Measurements from ENCODE around the gene TMCC1.

Gene TMCC1

DNA sequence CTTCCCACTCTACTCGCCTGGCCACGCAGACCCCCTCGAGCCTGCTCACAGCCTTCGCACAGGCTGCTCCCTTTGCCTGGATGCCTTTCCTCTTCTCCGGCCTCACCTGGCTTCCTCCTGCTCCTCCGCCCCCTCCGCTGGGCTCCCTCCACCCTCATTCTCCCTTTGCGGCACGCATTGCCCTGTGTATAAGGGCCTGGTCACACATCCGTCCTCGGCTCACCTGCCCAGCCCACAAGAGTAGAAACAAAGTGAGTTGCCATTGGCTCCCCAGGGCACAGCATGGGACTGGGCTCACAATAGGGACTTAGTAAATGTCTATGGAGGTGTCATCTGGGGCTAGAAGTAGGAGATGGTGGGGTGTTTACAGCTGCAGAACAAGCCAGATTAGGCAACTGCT lies 291.2 kb downstream of the TMCC1 start:
- no peak for DNase-seq (ENCODE audit: low read depth in 1 of 2, low spot score in 1 of 2)

DNA sequence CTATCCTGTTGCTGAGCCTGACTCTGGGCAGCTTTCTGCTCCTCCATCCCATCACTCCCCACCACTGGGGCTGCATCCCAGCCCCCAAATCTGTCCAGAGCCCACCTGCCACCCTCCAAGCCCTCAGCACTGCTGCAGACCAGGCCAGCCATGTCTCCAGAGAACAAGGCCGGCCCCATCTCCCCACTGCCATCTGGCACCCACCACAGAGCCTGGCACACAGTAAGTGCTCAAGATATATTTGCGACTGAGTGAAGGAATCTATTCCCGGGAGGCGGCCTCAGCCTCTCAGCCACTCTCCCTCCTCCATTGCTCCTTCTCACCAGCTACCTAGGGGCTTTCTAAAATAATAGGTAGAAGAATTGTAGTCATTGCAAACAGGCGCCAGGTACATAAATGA lies 291.8 kb downstream of the TMCC1 start:
- DNase-seq (ENCODE audit: low read depth in 1 of 2, low spot score in 1 of 2) = no peak

DNA sequence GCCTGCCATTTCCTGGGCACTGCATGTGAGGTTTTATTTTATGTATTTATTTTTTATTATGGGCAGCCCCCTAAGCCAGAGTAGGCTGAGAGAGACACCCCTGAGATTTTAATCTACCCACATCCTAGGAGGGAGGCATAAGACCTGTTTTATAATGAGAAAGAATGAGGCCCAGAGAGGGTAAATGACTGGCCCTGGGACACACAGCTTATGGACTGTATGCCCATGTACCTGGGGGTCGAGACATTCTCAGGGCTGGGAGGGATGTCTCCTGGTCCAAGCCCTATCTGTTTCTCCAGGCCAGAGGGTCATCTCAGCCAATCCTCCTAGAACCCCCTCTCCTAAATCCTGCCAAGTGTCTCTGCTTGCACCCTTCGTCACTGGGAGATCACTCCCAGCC lies 293.2 kb downstream of the TMCC1 start:
- DNase-seq (ENCODE audit: low read depth in 1 of 2, low spot score in 1 of 2) = no peak

GRCh38 chr3:129599607-129600006 lies 293.9 kb downstream of the TMCC1 start:
- DNase-seq (ENCODE audit: low read depth in 1 of 2, low spot score in 1 of 2) = no peak

DNA sequence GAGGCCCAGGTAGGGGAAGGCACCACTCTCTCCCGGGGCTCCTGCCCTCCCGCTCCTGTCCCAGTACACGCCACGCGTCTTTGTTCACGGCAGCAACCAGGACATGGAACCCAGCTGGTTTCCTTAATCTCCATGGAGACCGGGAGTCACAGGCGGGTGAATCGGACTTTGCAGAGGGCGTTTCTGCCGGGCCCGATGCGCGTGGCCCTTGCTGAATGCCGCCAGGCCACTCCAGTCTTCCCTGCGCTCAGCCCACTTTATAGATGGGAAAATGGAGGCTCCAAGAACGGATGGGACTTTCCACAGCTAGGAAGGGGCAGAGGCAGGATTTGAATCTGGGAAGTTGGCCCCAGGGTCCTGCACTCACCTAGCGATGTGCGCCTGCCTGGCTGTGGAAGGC lies 294.4 kb downstream of the TMCC1 start:
- DNase-seq (ENCODE audit: low read depth in 1 of 2, low spot score in 1 of 2) = no peak

DNA sequence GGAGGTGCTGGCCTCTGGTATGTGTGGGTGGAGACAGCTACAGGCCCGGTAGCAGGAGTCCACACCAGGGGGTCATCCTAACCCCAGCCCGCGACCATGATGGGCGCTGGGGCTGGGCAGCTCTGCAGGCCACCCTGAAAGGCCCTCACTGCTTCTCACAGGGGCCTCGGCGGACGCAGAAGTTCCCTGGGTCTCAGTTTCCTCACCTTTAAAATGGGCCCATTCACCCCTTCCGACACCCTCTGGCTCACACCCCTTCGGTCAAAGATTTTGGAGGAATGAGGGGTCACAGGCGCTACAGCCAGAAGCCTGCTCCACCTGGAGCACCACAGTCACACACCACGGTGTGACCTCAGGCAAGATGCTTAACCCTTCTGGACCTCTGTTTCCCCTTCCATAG lies 295.0 kb downstream of the TMCC1 start:
- DNase-seq (ENCODE audit: low read depth in 1 of 2, low spot score in 1 of 2) = no peak

GRCh38 chr3:129598000-129598381 lies 295.5 kb downstream of the TMCC1 start:
- DNase-seq (ENCODE audit: low read depth in 1 of 2, low spot score in 1 of 2) = no peak
